Measurements from ENCODE around the gene PPP6R2. TPM values are rescaled to one million over a fixed set of nuclear protein-coding genes. Genes with fewer than 3 reads are reported as not detected.
A peak's percentile ranks its signal among the peaks of the same experiment; 100 is the strongest.
"Not testable (repeated sequence)": the region's sequence is repeated elsewhere in the genome, so short reads cannot be mapped to it uniquely, and the experiment has no call there.

PPP6R2 gene
- total and polyA plus RNA-seq, 2 donors = 45.4 to 45.7 TPM

GRCh38 chr22:50329236-50329635 is 13.9 kb upstream of the PPP6R2 start:
- Histone ChIP-seq H3K9me3 (ENCODE audit: control insufficient read depth in 2 of 2, insufficient read depth in 1 of 2, low read length in 1 of 2) (peaks cover 0 to 5% of the 10 kb centered on the region in 2 donors), H3K36me3 (ENCODE audit: control insufficient read depth in 2 of 2, insufficient read depth in 2 of 2, low read length in 1 of 2) (no peaks in the 10 kb centered on the region), H3K27ac (ENCODE audit: low read depth in 1 of 2, low read length in 1 of 2) (no peak overlapping the region), H3K4me3 (ENCODE audit: low read length in 2 of 2) (no peak overlapping the region), H3K27me3 (ENCODE audit: control insufficient read depth in 2 of 2, insufficient read depth in 1 of 2, low read length in 1 of 2) (peaks cover 15 to 37% of the 10 kb centered on the region in 2 donors), H3K4me1 (ENCODE audit: control insufficient read depth in 2 of 2, insufficient read depth in 2 of 2, low read length in 2 of 2) (peaks cover 2 to 4% of the 10 kb centered on the region in 2 donors)
- no peak for DNase-seq (ENCODE audit: low read depth in 6 of 9, low spot score in 9 of 9)
- 90% methylated on average over 6 of the region's 6 CpGs for WGBS

- not testable (repeated sequence) for H3K27ac ChIP-seq (ENCODE audit: low read depth in 1 of 2, low read length in 1 of 2); DNase-seq (ENCODE audit: low read depth in 6 of 9, low spot score in 9 of 9); H3K4me3 ChIP-seq (ENCODE audit: low read length in 2 of 2); H3K27me3 ChIP-seq (ENCODE audit: control insufficient read depth in 2 of 2, insufficient read depth in 1 of 2, low read length in 1 of 2); H3K36me3 ChIP-seq (ENCODE audit: control insufficient read depth in 2 of 2, insufficient read depth in 2 of 2, low read length in 1 of 2); H3K4me1 ChIP-seq (ENCODE audit: control insufficient read depth in 2 of 2, insufficient read depth in 2 of 2, low read length in 2 of 2)
- peaks cover 0 to 12% of the 10 kb centered on the region in 2 donors for H3K9me3 ChIP-seq (ENCODE audit: control insufficient read depth in 2 of 2, insufficient read depth in 1 of 2, low read length in 1 of 2)
- 96% methylated on average over 5 of the region's 5 CpGs for WGBS
These were observed 8.7 kb upstream of the PPP6R2 start for GRCh38 chr22:50334433-50334832.

GRCh38 chr22:50337262-50338041 is 5.7 kb upstream of the PPP6R2 start:
- H3K4me1 ChIP-seq (ENCODE audit: control insufficient read depth in 2 of 2, insufficient read depth in 2 of 2, low read length in 2 of 2) = peaks cover 1 to 7% of the 10 kb centered on the region in 2 donors
- WGBS = 98% methylated on average over 13 of the region's 13 CpGs
- H3K27me3 ChIP-seq (ENCODE audit: control insufficient read depth in 2 of 2, insufficient read depth in 1 of 2, low read length in 1 of 2) = no peaks in the 10 kb centered on the region
- no peaks in the 10 kb centered on the region for H3K36me3 ChIP-seq (ENCODE audit: control insufficient read depth in 2 of 2, insufficient read depth in 2 of 2, low read length in 1 of 2)
- no peak for DNase-seq (ENCODE audit: low read depth in 6 of 9, low spot score in 9 of 9)
- H3K4me3 ChIP-seq (ENCODE audit: low read length in 2 of 2) = no peak overlapping the region
- no peak overlapping the region for H3K27ac ChIP-seq (ENCODE audit: low read depth in 1 of 2, low read length in 1 of 2)
- peaks cover 0 to 12% of the 10 kb centered on the region in 2 donors for H3K9me3 ChIP-seq (ENCODE audit: control insufficient read depth in 2 of 2, insufficient read depth in 1 of 2, low read length in 1 of 2)

- peaks cover 8 to 12% of the 10 kb centered on the region in 2 donors for H3K4me1 ChIP-seq (ENCODE audit: control insufficient read depth in 2 of 2, insufficient read depth in 2 of 2, low read length in 2 of 2)
- WGBS = 98% methylated on average over 5 of the region's 5 CpGs
- no peak for DNase-seq (ENCODE audit: low read depth in 6 of 9, low spot score in 9 of 9)
- peaks cover 0 to 12% of the 10 kb centered on the region in 2 donors for H3K9me3 ChIP-seq (ENCODE audit: control insufficient read depth in 2 of 2, insufficient read depth in 1 of 2, low read length in 1 of 2)
- no peak overlapping the region for H3K27ac ChIP-seq (ENCODE audit: low read depth in 1 of 2, low read length in 1 of 2)
- no peak overlapping the region for H3K4me3 ChIP-seq (ENCODE audit: low read length in 2 of 2)
- H3K27me3 ChIP-seq (ENCODE audit: control insufficient read depth in 2 of 2, insufficient read depth in 1 of 2, low read length in 1 of 2) = no peaks in the 10 kb centered on the region
- no peaks in the 10 kb centered on the region for H3K36me3 ChIP-seq (ENCODE audit: control insufficient read depth in 2 of 2, insufficient read depth in 2 of 2, low read length in 1 of 2)
These were observed 5.0 kb upstream of the PPP6R2 start for GRCh38 chr22:50338042-50338573.

- Histone ChIP-seq H3K27ac (ENCODE audit: low read depth in 1 of 2, low read length in 1 of 2) (no peak overlapping the region), H3K36me3 (ENCODE audit: control insufficient read depth in 2 of 2, insufficient read depth in 2 of 2, low read length in 1 of 2) (no peaks in the 10 kb centered on the region), H3K4me1 (ENCODE audit: control insufficient read depth in 2 of 2, insufficient read depth in 2 of 2, low read length in 2 of 2) (peaks cover 8 to 12% of the 10 kb centered on the region in 2 donors), H3K9me3 (ENCODE audit: control insufficient read depth in 2 of 2, insufficient read depth in 1 of 2, low read length in 1 of 2) (peaks cover 0 to 12% of the 10 kb centered on the region in 2 donors), H3K4me3 (ENCODE audit: low read length in 2 of 2) (no peak overlapping the region), H3K27me3 (ENCODE audit: control insufficient read depth in 2 of 2, insufficient read depth in 1 of 2, low read length in 1 of 2) (no peaks in the 10 kb centered on the region)
- 99% methylated on average over 4 of the region's 4 CpGs for WGBS
- DNase-seq (ENCODE audit: low read depth in 6 of 9, low spot score in 9 of 9) = no peak
These were observed 4.2 kb upstream of the PPP6R2 start for GRCh38 chr22:50338860-50339462.

GRCh38 chr22:50339945-50340879 is 2.9 kb upstream of the PPP6R2 start:
- WGBS = 92% methylated on average over 12 of the region's 12 CpGs
- no peak overlapping the region for H3K4me3 ChIP-seq (ENCODE audit: low read length in 2 of 2)
- no peak for DNase-seq (ENCODE audit: low read depth in 6 of 9, low spot score in 9 of 9)
- peaks cover 0 to 12% of the 10 kb centered on the region in 2 donors for H3K9me3 ChIP-seq (ENCODE audit: control insufficient read depth in 2 of 2, insufficient read depth in 1 of 2, low read length in 1 of 2)
- H3K36me3 ChIP-seq (ENCODE audit: control insufficient read depth in 2 of 2, insufficient read depth in 2 of 2, low read length in 1 of 2) = no peaks in the 10 kb centered on the region
- H3K4me1 ChIP-seq (ENCODE audit: control insufficient read depth in 2 of 2, insufficient read depth in 2 of 2, low read length in 2 of 2) = peaks cover 8 to 12% of the 10 kb centered on the region in 2 donors
- H3K27me3 ChIP-seq (ENCODE audit: control insufficient read depth in 2 of 2, insufficient read depth in 1 of 2, low read length in 1 of 2) = no peaks in the 10 kb centered on the region
- no peak overlapping the region for H3K27ac ChIP-seq (ENCODE audit: low read depth in 1 of 2, low read length in 1 of 2)

- peaks cover 8 to 19% of the 10 kb centered on the region in 2 donors for H3K4me1 ChIP-seq (ENCODE audit: control insufficient read depth in 2 of 2, insufficient read depth in 2 of 2, low read length in 2 of 2)
- 12% methylated on average over 26 of the region's 26 CpGs for WGBS
- H3K4me3 ChIP-seq (ENCODE audit: low read length in 2 of 2) = peak overlapping the region; percentile 46 to 99
- H3K27me3 ChIP-seq (ENCODE audit: control insufficient read depth in 2 of 2, insufficient read depth in 1 of 2, low read length in 1 of 2) = no peaks in the 10 kb centered on the region
- H3K27ac ChIP-seq (ENCODE audit: low read depth in 1 of 2, low read length in 1 of 2) = peak overlapping the region; percentile 76 to 78
- peaks cover 0 to 7% of the 10 kb centered on the region in 2 donors for H3K36me3 ChIP-seq (ENCODE audit: control insufficient read depth in 2 of 2, insufficient read depth in 2 of 2, low read length in 1 of 2)
- peaks cover 0 to 12% of the 10 kb centered on the region in 2 donors for H3K9me3 ChIP-seq (ENCODE audit: control insufficient read depth in 2 of 2, insufficient read depth in 1 of 2, low read length in 1 of 2)
- peak; percentile 66 to 94 (median 84) for DNase-seq (ENCODE audit: low read depth in 6 of 9, low spot score in 9 of 9)
These were observed 1.0 kb upstream of the PPP6R2 start for GRCh38 chr22:50341977-50342650.

GRCh38 chr22:50343541-50343935 is 411 bp downstream of the PPP6R2 start:
- no peaks in the 10 kb centered on the region for H3K27me3 ChIP-seq (ENCODE audit: control insufficient read depth in 2 of 2, insufficient read depth in 1 of 2, low read length in 1 of 2)
- peaks cover 0 to 8% of the 10 kb centered on the region in 2 donors for H3K9me3 ChIP-seq (ENCODE audit: control insufficient read depth in 2 of 2, insufficient read depth in 1 of 2, low read length in 1 of 2)
- peak in 3 of 9 donors; percentile 22 to 33 (median 27) for DNase-seq (ENCODE audit: low read depth in 6 of 9, low spot score in 9 of 9)
- peak overlapping the region; percentile 50 to 99 for H3K4me3 ChIP-seq (ENCODE audit: low read length in 2 of 2)
- peaks cover 8 to 19% of the 10 kb centered on the region in 2 donors for H3K4me1 ChIP-seq (ENCODE audit: control insufficient read depth in 2 of 2, insufficient read depth in 2 of 2, low read length in 2 of 2)
- H3K36me3 ChIP-seq (ENCODE audit: control insufficient read depth in 2 of 2, insufficient read depth in 2 of 2, low read length in 1 of 2) = peaks cover 7 to 18% of the 10 kb centered on the region in 2 donors
- peak overlapping the region in 1 of 2 donors; percentile 76 for H3K27ac ChIP-seq (ENCODE audit: low read depth in 1 of 2, low read length in 1 of 2)
- WGBS = 2% methylated on average over 9 of the region's 9 CpGs

Measured in thymus (tissue), 11 donors.